ENCODE results near the gene BRIX1. TPM values are rescaled to one million over a fixed set of nuclear protein-coding genes. Genes with fewer than 3 reads are reported as not detected.

The BRIX1 gene
- total and polyA plus RNA-seq, 2 donors (not counting 3 experiments of a cell fraction or from before 2014, with no cell fraction given), result 14.0 to 28.4 TPM

GRCh38 chr5:34929134-34929719 is 13.7 kb downstream of the BRIX1 start, which contains the start of gene DNAJC21:
DNAJC21 (plus strand) TSS chr5:34929559; CDS start chr5:34929820, 261 bp downstream.
- H3K9ac ChIP-seq (replicated peaks; ENCODE audit: extremely low read depth, insufficient read depth, low read length), result peak within 1 kb of the TSS; percentile 86
- H3K79me2 ChIP-seq (ENCODE audit: control insufficient read depth, insufficient read depth, low read length), result peaks cover 43% of the 10 kb centered on the region
- H3K9me1 ChIP-seq (replicated peaks; ENCODE audit: control insufficient read depth, extremely low read depth, insufficient read depth, low read length), result no peaks in the 10 kb centered on the region
- H3K4me1 ChIP-seq (ENCODE audit: control insufficient read depth, extremely low read depth, insufficient read depth, low read length), result peaks cover 20% of the 10 kb centered on the region
- dilution Hi-C loops (cut with MboI; ENCODE audit: extremely low pct_ligation_motif_present, low sequenced_read_pairs) (no loop called here), intact Hi-C loops (cut with micrococcal nuclease) (loop anchor here (1.0 kb wide), 1 partner anchor 14 kb away; the partner anchor contains the start of genes BRIX1 and RAD1)
- H3K4me2 ChIP-seq (ENCODE audit: insufficient read depth, low read length), result peak within 1 kb of the TSS; percentile 99
- peak within 1 kb of the TSS; percentile 39 for H3K27ac ChIP-seq (ENCODE audit: insufficient read depth, low read depth, low read length)
- H2AFZ ChIP-seq (ENCODE audit: low read depth, low read length), result peak within 1 kb of the TSS; percentile 93
- H3K27me3 ChIP-seq (ENCODE audit: control insufficient read depth in 2 of 2, insufficient read depth in 2 of 2, low read length in 2 of 2), result no peaks in the 10 kb centered on the region
- no TSS peak for BruUV-seq (replicated peaks)
- TF ChIP-seq POLR2AphosphoS5 (IDR thresholded peaks at IDR 0.05; ENCODE audit: insufficient read depth, low read depth, low read length) (no peak), FOS (IDR thresholded peaks at IDR 0.05; ENCODE audit: borderline replicate concordance, insufficient read depth, low read length) (no peak), GATA2 (IDR thresholded peaks at IDR 0.05; ENCODE audit: insufficient read depth, insufficient read length, low read depth, low read length) (no peak), POLR2A (IDR thresholded peaks at IDR 0.05; ENCODE audit: low read depth, low read length) (no peak), EZH2 (IDR thresholded peaks at IDR 0.05; ENCODE audit: borderline replicate concordance, low read depth, low read length, severe bottlenecking) (no peak), CTCF (IDR thresholded peaks at IDR 0.05; ENCODE audit: extremely low read depth in 1 of 2, insufficient read depth in 1 of 2, low read depth in 1 of 2, low read length in 2 of 2) (no peak), JUN (IDR thresholded peaks at IDR 0.05; ENCODE audit: borderline replicate concordance, insufficient read depth, insufficient read length, low read depth) (no peak), MYC (IDR thresholded peaks at IDR 0.05; ENCODE audit: low read depth, low read length) (no peak)
- TF ChIP-seq, protein P1, sequence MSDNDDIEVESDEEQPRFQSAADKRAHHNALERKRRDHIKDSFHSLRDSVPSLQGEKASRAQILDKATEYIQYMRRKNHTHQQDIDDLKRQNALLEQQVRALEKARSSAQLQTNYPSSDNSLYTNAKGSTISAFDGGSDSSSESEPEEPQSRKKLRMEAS (IDR thresholded peaks at IDR 0.05; ENCODE audit: insufficient read depth, insufficient read length), result no peak
- FAIRE-seq (peak; percentile 84), DNase-seq (ENCODE audit: low read depth, low spot score) (peak; percentile 98)
- H3K9me3 ChIP-seq (replicated peaks; ENCODE audit: control insufficient read depth, insufficient read depth, low read length), result no peaks in the 10 kb centered on the region
- CTCF ChIA-PET, result interaction anchor here (1.0 to 2.5 kb wide), 11 partner anchors 9 to 997 kb away, joined by 3 to 15 read pairs (median 4); partner anchors contain the start of genes BRIX1 and RAD1
- H3K36me3 ChIP-seq (ENCODE audit: control insufficient read depth in 2 of 2, extremely low read depth in 1 of 2, insufficient read depth in 2 of 2, low read length in 2 of 2), result peaks cover 5 to 13% of the 10 kb centered on the region in 2 experiments
- POLR2A ChIA-PET, result interaction anchor here (0.7 to 1.6 kb wide), 6 partner anchors 10 to 455 kb away, joined by 3 to 12 read pairs (median 3); partner anchors contain the start of genes BRIX1 and RAD1
- no peaks in the 10 kb centered on the region for H4K20me1 ChIP-seq (replicated peaks; ENCODE audit: control insufficient read depth, extremely low read depth, insufficient read depth, low read length)
- H3K4me3 ChIP-seq (replicated peaks in 1 of 3; ENCODE audit: insufficient read depth in 1 of 3, low read depth in 1 of 3, low read length in 3 of 3), result peak within 1 kb of the TSS; percentile 50 to 98 (median 97)
